ENCODE results near the gene BPNT1.
"Not testable (repeated sequence)": the region's sequence is repeated elsewhere in the genome, so short reads cannot be mapped to it uniquely, and the experiment has no call there.

BPNT1 gene

DNA sequence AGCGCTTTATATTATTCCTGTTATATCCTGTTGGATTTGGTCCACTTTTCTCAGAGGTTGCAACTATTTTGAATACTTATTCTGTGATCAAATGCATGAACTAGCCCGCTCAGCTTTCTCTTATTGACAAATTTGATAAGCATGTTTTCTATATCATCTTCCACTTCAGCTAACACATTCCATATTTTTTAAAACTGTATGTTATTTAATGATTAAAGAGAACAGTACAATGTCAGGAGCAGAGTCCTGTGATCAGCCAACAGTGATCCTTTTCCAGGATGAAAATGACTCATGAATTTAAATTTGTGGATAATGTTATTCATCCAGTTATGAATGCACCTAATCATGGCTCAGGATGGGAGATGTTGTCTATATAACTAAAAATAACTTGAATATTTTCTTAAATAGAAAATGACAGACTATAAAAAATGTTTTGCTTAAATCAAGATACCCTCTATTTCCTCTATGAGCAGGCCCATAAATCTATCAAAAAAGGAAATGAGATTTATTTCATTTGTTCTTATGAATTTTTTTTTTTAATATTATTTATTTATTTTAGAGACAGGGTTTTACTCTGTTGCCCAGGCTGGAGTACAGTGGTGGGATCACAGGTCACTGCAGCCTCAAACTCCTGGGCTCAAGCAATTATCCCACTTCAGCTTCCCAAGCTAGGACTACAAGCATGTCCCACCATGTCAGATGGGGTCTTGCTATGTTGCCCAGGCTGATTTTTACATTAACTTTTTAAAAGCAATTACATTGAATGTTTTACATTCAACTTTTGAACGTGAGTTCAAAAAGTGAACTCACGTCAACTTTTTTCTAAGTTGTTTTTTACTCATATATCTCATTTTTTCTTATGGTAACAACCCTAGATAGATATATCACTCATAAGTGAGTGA, 12.5 kb downstream of the BPNT1 start:
- no peak for DNase-seq

DNA sequence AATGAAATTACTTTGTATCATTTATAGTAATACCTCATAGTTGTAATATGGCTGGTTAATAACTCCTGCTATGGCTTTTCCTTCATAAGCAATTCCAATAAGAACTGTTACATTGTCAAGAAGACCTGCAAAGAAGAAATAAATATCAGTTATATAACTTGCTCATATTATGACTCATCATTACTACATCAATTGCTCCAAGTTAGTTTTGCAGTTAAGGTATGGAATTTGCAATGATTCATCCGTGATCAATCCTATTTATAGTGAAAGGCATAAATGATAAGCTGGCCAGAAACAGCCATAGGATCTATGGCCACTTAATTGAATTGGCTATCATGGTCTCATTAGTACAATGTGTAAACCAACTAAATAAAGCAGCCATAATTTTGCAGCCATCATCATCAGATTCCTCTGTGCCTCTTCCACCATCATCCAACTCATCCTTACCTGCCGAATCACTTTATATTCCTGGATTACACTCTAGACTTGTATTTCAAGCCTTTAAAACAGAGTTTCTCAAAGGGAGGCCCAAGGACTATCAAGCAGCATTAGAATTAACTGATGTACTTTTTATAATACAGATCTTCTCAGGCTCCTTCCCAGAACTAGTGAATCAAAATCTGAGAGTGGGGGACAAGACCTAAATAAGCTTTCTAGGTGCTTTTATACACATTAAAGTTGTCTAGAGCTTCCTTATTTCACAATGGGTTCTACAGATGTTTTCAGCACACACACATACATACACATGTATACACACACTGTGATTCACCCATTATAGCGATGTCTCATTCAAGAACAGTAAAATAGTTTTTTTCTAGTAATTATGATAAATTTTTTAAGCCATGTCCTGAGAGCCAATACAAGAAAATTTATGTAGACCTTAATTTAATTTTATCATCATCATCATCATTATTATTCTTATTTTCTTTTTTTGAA, 22.1 kb downstream of the BPNT1 start:
- no peak for DNase-seq

DNA sequence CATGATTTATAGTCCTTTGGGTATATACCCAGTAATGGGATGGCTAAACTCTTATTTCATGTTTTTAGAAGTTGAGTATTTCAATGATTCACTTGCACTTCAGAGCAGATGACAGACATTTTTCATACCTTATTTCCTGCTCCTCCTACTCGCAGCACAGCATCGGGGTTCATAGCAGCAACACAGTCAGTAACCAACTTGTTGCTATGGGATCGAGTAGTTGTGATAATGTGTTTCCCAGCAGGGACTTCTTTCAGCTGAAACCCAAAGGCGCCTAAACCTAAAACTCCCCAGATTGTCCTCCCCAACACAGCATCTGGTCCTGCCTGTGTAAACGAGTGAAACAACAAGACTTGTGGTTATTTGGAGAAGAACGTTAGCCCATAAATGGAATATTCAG, 27.0 kb downstream of the BPNT1 start:
- no peak for DNase-seq

DNA sequence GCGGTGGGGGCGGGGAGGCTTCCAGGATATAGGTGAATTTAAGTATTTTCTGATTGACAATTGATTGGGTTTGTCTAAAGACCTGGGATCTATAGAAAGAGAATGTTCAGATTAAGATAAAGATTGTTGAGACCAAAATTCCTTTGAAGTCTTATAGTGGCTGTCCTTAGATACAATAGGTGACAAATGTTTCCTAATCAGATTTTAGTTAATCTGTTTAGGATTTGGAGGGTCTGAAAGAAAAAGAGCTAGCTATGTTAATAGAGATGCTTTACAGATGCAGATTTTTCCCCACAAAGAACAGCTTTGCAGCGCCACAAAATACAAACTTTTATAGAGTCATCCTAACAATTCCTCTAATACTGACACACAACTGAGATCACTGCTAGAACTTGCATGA, 28.7 kb downstream of the BPNT1 start:
- no peak for DNase-seq

DNA sequence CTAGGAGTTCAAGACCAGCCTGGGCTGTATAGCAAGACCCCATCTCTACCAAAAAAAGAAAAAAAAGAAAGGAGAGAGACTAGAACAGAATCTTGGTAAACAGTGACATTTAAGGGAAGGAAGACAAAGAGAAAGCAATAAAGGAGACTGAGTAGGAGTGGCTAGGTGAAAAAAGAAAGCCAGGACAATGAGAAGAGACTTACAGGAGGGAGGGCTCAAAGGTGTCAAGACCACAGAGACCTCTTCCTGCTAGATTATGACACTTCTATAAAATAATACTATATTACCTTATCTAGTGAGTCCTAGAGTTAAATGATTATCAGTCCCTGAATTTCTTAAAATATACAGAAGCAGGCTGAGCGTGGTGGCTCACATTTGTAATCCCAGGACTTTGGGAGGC, 33.2 kb downstream of the BPNT1 start:
- DNase-seq = no peak

DNA sequence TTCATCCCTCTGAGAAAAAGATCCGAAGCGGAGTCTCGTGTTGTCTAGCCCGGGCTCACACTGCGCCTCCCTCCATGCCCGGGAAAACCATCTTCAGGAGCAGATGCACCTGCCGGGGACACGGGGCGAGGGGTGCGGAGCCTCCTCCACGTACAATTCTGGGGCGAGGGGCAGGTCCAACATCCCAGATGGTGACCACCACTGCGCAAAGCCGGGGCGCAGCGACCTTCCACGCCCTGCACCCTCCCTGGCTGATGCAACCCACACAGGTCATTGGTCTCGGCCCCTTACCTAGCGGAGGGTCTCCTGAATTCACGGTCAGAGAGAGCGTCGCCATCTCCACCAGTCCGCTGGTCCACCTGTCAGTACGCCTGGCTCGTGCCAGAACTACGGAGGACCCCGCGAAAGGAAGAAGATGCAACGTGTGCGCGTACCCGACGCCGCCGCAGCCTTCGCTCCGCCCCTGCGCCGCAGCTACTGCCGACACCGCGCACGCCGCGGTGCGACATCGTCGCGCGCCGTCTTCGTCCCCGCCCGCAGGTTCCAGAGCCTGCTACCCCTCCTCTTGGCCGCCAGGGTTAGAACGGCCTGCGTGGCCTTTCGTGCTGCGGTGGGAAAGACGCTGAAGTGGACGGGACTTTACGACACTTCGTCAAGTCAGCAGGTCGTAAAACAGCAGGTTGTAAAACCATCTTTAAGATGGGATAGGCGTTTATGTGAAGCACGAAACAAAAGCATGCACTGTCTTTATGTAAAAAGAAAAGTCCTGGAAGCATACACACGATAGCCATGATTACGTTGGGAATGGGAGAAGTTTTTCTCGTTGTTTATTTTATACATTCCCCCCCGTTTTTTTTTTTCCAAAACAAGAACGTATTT, 43.3 kb downstream of the BPNT1 start, which contains the start of gene EPRS1:
EPRS1 (minus strand) TSS at position 454 of the 879 bp plus-strand sequence; CDS start at position 337, 117 bp downstream.
- peak; percentile 96 for DNase-seq

DNA sequence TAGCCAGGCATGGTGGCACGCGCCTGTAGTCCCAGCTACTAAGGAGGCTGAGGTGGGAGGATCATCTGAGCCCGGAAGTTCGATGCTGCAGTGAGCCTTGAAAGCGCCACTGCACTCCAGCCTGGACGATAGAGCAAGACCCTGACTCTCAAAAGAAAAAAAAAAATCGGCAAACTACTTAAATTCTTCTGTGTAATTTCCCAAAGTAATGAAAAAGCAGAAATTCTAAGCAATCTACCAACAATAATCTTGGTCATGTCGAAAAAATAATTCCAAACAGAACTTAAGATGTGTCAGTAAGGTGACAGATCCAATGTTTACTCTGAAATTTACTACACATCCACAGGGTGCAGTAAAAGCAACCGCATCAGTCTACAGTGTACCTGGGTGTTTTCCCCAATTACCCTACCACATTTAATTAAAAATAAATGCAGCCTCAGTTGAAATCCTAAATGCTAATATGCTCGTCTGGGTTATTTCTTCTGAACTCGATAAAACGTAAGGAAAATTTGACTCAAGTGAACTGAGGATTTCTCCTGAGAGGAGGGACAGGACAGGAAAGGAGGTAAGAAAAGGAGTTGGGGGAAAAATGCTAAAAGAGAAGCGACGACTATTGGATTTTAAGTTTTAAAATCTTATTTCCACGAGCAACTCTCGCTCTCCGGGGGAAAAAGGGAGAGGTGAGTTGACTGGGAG, 44.1 kb downstream of the BPNT1 start:
- DNase-seq = peak; percentile 36

DNA sequence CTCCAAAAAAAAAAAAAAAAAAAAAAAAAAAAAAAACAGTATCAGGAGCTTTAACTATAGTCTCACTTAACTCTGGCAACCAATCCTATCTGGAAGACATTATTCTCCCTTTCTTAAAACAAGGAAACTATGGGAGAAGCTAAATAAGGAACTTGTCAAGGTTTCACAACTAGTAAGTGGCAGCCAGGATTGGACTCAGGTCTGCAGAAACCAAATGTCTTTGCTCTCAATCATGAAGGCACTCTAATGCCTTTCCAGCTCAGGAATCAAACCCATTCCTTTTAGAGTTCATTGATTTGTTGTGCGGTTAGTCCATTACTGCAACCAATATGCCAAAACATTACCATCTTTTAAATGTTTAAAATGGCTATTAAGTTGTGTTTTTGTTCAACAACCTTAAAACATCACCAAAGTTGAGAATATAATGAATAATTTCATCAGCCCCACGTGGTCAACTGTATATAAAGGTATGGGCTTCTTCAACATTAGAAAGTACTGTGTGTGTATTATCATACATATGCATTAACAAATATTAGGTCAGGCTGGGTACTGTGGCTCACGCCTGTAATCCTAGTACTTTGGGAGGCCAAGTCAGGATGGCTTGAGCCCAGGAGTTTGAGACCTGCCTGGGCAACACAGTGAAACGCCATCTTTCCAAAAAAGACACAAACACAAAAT, 44.8 kb downstream of the BPNT1 start:
- no peak for DNase-seq

DNA sequence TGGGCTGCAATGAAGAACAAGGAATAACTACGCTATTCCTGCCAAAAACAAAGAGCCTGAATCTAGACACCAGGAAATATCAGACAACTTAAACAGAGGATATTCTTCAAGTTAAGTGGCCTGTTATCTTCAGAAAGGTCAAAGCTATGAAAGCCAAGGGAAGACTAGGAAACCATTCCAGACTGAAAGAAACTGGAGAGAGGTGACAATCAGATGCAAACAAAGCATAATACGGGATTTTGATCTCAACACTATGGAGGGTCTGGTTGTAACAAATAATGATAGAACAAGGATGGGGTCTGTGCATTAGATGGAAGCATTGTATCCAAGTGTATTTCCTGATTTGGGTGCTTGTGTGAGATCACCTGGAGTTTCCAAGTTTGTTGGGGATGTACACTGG, 45.9 kb downstream of the BPNT1 start:
- no peak for DNase-seq

DNA sequence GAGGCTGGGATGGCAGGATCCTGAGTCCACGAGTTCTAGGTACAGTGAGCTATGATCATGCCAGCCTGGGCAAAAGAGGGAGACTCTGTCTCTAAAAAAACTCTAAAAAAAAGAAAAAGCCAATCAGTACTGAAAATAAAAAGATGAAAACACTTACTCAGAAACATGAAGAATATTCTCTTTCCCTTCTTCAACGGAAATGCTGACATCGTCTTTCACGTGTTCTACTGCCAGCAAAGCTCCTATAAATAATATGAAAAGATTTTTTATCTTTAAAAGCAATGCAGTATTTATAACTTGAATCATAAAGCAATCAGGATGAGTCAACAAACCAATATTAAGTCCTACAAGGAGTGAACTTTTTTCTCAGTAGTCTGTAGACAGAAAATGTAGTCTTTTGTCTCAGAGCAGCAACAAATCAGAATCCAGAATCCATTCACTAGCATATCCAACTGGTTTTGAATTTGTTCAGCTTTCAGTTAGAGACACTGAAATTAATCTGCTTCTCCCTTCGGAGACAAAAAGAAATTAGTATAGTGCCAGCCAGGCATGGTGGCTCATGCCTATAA, 49.5 kb downstream of the BPNT1 start:
- DNase-seq = no peak

DNA sequence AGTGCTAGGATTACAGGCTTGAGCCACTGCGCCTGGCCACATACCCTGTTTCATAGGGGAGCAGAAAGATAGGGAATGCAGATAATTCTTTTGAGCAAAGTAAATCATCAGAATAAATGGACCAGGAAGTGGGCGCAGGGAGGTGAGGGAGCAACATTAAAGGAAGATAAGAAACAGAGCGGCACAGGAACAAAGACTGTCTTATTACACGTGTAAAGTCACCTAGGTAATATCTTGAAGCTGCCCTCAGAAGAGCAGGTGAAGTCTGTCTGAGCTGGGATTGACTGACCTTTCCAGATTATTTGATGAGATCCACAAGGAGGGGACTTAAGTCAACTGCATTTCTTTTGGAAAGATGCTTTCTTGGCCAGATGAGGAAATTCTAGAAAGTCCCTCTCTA, 50.9 kb downstream of the BPNT1 start:
- no peak for DNase-seq

DNA sequence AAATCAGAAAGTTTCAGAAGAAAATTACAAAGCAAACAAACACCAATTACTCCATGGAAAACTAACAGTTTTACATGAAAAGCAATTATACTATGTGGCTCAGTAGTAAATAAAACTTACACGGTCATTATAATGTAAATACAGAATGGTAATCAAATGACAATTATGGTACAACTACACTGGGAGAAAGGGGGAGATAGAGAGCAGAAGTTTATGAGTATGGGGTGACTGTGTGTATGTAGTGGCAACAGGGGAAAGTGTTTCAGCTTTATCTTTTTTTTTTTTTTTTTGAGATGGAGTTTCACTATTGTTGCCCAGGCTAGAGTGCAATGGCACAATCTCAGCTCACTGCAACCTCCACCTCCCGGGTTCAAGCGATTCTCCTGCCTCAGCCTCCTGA, 51.8 kb downstream of the BPNT1 start:
- not testable (repeated sequence) for DNase-seq

DNA sequence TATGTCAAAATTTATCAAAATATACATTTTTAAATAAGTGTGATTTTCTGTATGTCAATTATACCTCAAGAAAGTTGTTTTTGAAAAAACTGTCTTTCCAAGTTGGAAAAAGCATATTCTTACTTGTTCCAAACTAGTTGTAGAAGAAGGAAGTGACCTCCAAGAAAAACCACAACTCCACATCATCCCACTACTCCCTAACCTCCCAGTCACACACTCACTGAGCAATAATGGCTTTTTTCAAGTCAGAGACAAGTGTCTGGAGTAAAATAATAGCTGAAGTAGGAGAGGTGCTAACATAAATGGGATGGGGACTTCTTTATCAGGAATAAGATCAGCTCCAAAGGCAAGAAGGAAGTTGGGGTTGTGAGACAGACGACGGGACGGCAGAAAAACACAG, 56.7 kb downstream of the BPNT1 start:
- no peak for DNase-seq

DNA sequence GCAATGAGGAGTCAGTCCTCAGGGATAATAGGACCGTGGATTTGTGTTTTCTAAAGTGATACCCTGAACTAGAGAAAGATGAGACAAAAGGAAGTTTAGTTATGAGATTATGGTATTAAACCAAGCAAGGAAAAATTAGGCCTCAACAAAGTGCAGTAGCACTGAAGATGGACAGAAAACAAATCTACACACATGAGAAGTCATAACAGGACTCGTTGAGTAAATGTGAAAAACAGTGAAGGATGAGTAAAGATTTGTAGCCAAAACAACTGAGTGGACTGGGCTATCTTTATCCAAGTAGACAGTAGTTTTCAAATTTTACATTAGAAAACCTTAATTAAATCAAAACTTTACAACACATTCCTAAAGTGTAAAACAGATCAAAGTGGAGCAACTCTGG, 58.3 kb downstream of the BPNT1 start:
- peak; percentile 55 for DNase-seq

DNA sequence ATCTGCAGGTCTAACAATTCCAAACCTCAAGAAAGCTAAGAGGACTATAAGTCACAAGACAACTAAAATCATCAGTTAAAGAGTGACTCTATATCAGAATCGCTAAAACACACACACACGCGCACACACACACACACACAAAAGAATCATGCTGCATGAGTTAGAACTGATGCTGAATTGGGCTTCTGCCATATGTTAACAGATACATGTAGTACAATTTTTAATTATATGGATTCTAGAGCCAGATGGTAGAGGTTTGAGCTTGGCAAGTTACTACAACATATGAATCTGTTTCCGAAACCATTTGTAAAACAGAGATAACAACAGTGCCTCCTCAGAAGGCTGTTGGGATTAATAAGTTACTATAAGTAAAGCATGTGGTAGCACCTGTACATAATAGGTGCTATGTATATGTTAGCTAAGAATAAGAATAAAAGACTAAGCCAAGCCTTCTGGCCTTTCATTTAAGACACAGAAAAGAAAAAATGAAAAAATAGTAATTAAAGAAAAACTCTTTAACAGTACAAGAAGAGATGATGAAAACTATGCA, 61.2 kb downstream of the BPNT1 start:
- no peak for DNase-seq

DNA sequence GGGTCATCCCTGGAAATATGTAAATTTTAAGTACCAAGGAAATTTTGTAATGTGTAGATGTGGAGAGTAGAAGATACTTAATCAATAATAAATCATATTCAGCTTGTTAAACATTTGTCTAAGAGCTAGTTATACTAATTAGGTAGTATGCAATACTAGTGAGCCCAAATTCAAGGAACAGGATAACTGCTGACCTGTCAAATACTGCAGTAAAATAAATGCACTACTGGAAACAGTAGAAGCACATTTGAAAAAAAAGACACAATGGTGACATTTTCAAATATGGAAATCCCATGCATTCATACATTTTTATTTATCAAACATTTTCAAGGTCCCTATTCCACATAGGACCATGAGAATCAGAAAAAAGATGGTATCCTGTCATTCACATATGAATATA, 70.5 kb downstream of the BPNT1 start:
- no peak for DNase-seq

DNA sequence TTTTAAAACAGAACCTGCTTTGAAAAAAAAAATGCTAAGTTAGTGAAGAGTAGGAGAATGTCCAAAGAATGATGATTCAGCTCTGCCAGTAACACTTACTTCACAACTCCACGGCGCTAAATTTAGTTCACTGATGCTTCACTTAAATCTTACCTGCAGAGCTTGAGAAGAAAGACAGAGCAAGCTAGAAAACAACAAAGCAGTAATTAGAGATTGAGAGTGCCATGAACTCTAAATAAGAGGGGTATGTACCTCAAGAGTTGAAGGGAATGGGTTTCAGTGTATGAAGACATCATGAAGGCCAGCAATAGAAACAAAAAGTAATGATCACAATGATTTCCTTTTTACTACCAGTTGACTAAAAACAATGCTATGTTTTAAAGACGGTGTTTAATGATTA, 76.1 kb downstream of the BPNT1 start:
- DNase-seq = no peak

DNA sequence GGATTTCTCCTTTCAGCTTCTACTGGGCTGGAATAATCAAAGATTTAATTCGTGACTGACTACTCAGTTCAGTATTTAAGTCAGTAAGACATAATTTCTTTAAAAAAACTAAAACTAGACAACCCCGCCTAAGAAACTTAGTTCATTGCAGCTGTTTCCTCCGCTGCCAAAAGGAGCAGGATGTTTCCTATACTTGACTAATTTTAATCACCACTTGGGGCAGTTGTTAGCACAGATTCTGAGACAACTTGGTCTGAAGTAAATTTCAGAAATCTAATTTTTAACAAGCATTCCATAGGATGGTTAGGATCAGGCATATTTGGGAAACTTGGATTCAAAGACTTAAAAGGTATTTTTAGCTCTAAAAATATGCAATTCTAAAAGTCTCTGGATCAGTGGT, 77.3 kb downstream of the BPNT1 start:
- DNase-seq = no peak

DNA sequence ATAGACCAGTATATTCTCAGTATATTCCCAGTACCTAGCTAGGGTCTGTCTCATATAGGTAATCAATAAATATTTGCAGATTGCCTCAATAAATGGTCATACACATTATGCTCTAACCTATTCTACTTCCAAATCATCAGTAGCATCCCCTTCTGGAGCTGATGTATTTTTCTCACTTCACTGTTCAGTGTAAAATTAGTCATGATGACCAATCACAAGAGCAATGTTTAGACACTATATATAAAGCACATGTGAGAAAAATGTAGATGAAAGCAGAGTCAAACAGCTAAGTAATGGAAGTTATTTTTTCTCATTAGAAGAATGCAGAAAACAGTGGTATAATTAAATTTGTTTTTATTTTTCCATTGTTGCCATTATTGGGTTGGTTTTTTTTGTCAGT, 78.0 kb downstream of the BPNT1 start:
- DNase-seq = no peak

Measured in activated CD4-positive, alpha-beta T cell treated with anti-CD3 and anti-CD28 coated beads, Interleukin-2, Interleukin-6, amounts not matched to agents 100 ng/mL and 50 ng/mL, durations not matched to agents 16 hours and 8 hours (primary cell).